UCSD-AML1 (cell line): ENCODE data around the gene DEFB126.
"Not testable (repeated sequence)": the region's sequence is repeated elsewhere in the genome, so short reads cannot be mapped to it uniquely, and the experiment has no call there.

Experiments
- DNase-seq: peaks from one replicate; lab custom pipeline; 2025; ENCODE audit not compliant: unreplicated experiment; lab: John Stamatoyannopoulos, UW

Gene DEFB126

GRCh38 chr20:142290-142689, at the start of gene DEFB126:
DEFB126 (plus strand) TSS chr20:142590; CDS start chr20:142629, 39 bp downstream.
- no peak for DNase-seq

GRCh38 chr20:93641-94040, 48.7 kb upstream of the DEFB126 start:
- no peak for DNase-seq

GRCh38 chr20:95215-95614, 47.2 kb upstream of the DEFB126 start:
- no peak for DNase-seq

- DNase-seq: not testable (repeated sequence)
Observed at GRCh38 chr20:97691-98090, 44.7 kb upstream of the DEFB126 start.

GRCh38 chr20:101975-102374, 40.4 kb upstream of the DEFB126 start:
- no peak for DNase-seq

- DNase-seq: no peak
Observed at GRCh38 chr20:103456-103855, 38.9 kb upstream of the DEFB126 start.

GRCh38 chr20:112396-112795, 30.0 kb upstream of the DEFB126 start:
- DNase-seq: no peak

- DNase-seq: no peak
Observed at GRCh38 chr20:117518-117917, 24.9 kb upstream of the DEFB126 start.

GRCh38 chr20:129786-130323, 12.5 kb upstream of the DEFB126 start:
- DNase-seq: not testable (repeated sequence)

GRCh38 chr20:137668-138490, 4.5 kb upstream of the DEFB126 start:
- DNase-seq: no peak

- no peak for DNase-seq
Observed at GRCh38 chr20:145877-146276, 3.5 kb downstream of the DEFB126 start.

- no peak for DNase-seq
Observed at GRCh38 chr20:152131-152530, 9.7 kb downstream of the DEFB126 start.

GRCh38 chr20:157154-157553, 14.8 kb downstream of the DEFB126 start, which contains the start of gene DEFB127:
DEFB127 (plus strand) TSS chr20:157454; CDS start chr20:157545, 91 bp downstream.
- DNase-seq: no peak

- no peak for DNase-seq
Observed at GRCh38 chr20:164618-165017, 22.2 kb downstream of the DEFB126 start.

- no peak for DNase-seq
Observed at GRCh38 chr20:168876-169275, 26.5 kb downstream of the DEFB126 start.

GRCh38 chr20:184288-184687, 41.9 kb downstream of the DEFB126 start:
- no peak for DNase-seq

GRCh38 chr20:187733-188132, 45.3 kb downstream of the DEFB126 start:
- DNase-seq: no peak

GRCh38 chr20:189611-190010, 47.2 kb downstream of the DEFB126 start, which contains the start of gene DEFB128:
DEFB128 (minus strand) TSS chr20:189711; CDS start chr20:189623, 88 bp downstream.
- no peak for DNase-seq
